Bone marrow (tissue), 2 donors: Measurements from ENCODE around the gene ZC3H10.
"Not testable (repeated sequence)": the region's sequence is repeated elsewhere in the genome, so short reads cannot be mapped to it uniquely, and the experiment has no call there.

Experiments used
- DNase-seq, 2 donors: peaks; one replicate each; lab custom pipeline; 2025; lab: John Stamatoyannopoulos, UW

Gene ZC3H10

GRCh38 chr12:56154818-56155217 is 36.8 kb downstream of the ZC3H10 start:
- DNase-seq, result no peak

GRCh38 chr12:56155256-56155845 is 37.3 kb downstream of the ZC3H10 start:
- DNase-seq, result no peak

GRCh38 chr12:56156464-56157200 is 38.6 kb downstream of the ZC3H10 start:
- not testable (repeated sequence) for DNase-seq

- DNase-seq, result peak; percentile 80 to 81
These were observed 39.3 kb downstream of the ZC3H10 start for GRCh38 chr12:56157201-56158028.

GRCh38 chr12:56158029-56158925 is 40.2 kb downstream of the ZC3H10 start, which contains the start of gene MYL6:
MYL6 (plus strand) TSS chr12:56158359; CDS start chr12:56158402, 43 bp downstream.
- DNase-seq, result peak; percentile 80 to 89

GRCh38 chr12:56158926-56159461 is 40.9 kb downstream of the ZC3H10 start:
- DNase-seq, result no peak

- no peak for DNase-seq
These were observed 41.6 kb downstream of the ZC3H10 start for GRCh38 chr12:56159482-56160192.

- peak in 1 of 2 donors; percentile 18 for DNase-seq
These were observed 42.2 kb downstream of the ZC3H10 start for GRCh38 chr12:56160193-56160763.

GRCh38 chr12:56160894-56161689 is 43.0 kb downstream of the ZC3H10 start:
- DNase-seq, result no peak

- DNase-seq, result no peak
These were observed 43.8 kb downstream of the ZC3H10 start for GRCh38 chr12:56161690-56162351.

GRCh38 chr12:56162468-56163290 is 44.6 kb downstream of the ZC3H10 start:
- DNase-seq, result no peak

GRCh38 chr12:56163533-56164344 is 45.7 kb downstream of the ZC3H10 start:
- DNase-seq, result no peak

GRCh38 chr12:56164345-56164729 is 46.3 kb downstream of the ZC3H10 start:
- no peak for DNase-seq

- DNase-seq, result no peak
These were observed 47.3 kb downstream of the ZC3H10 start for GRCh38 chr12:56165369-56165768.

GRCh38 chr12:56169229-56169759 is 51.2 kb downstream of the ZC3H10 start:
- DNase-seq, result no peak

GRCh38 chr12:56172839-56173238 is 54.8 kb downstream of the ZC3H10 start:
- no peak for DNase-seq
